ENCODE results near the gene XRCC4. TPM values are rescaled to one million over a fixed set of nuclear protein-coding genes. Genes with fewer than 3 reads are reported as not detected.

The XRCC4 gene
- total RNA-seq, 2 donors from 2014 or later = 10.6 to 17.3 TPM

GRCh38 chr5:83368319-83368718 lies 291.0 kb downstream of the XRCC4 start:
- Histone ChIP-seq H3K4me3 (ENCODE audit: low read length) (no peak overlapping the region), H3K4me1 (ENCODE audit: control insufficient read depth, insufficient read depth, low read length) (no peaks in the 10 kb centered on the region), H3K27ac (ENCODE audit: low read depth, low read length) (no peak overlapping the region), H3K27me3 (ENCODE audit: control insufficient read depth, insufficient read depth, low read length, poor library complexity, severe bottlenecking) (peaks cover 35% of the 10 kb centered on the region), H3K9me3 (ENCODE audit: control insufficient read depth, low read length) (peaks cover 6% of the 10 kb centered on the region), H3K36me3 (ENCODE audit: control insufficient read depth, insufficient read depth, low read length) (no peaks in the 10 kb centered on the region), H3K9ac (ENCODE audit: extremely low read depth, low read length, poor library complexity, severe bottlenecking) (no peak overlapping the region)
- WGBS, 2 experiments (ENCODE audit: insufficient coverage in 1 of 2, insufficient read length in 1 of 2) = 63 to 85% methylated on average over 2 to 5 of the region's 5 CpGs
- no peak overlapping the region for H3K4me3 Mint-ChIP-seq
- H3K4me1 Mint-ChIP-seq = peaks cover 25% of the 10 kb centered on the region
- H3K9me3 Mint-ChIP-seq = no peaks in the 10 kb centered on the region
- H3K36me3 Mint-ChIP-seq (ENCODE audit: low read depth) = no peaks in the 10 kb centered on the region
- no peak for DNase-seq
- peaks cover 33% of the 10 kb centered on the region for H3K27me3 Mint-ChIP-seq (ENCODE audit: insufficient read depth)
- no peak for TF ChIP-seq CTCF (conservative IDR thresholded peaks at IDR 0.05)
- H3K27ac Mint-ChIP-seq = no peak overlapping the region

- Mint-ChIP-seq H3K4me3 (no peak overlapping the region), H3K4me1 (peaks cover 28% of the 10 kb centered on the region), H3K36me3 (ENCODE audit: low read depth) (no peaks in the 10 kb centered on the region), H3K27ac (no peak overlapping the region), H3K27me3 (ENCODE audit: insufficient read depth) (peaks cover 30% of the 10 kb centered on the region), H3K9me3 (no peaks in the 10 kb centered on the region)
- Histone ChIP-seq H3K4me3 (ENCODE audit: low read length) (no peak overlapping the region), H3K4me1 (ENCODE audit: control insufficient read depth, insufficient read depth, low read length) (no peaks in the 10 kb centered on the region), H3K27me3 (ENCODE audit: control insufficient read depth, insufficient read depth, low read length, poor library complexity, severe bottlenecking) (peaks cover 38% of the 10 kb centered on the region), H3K27ac (ENCODE audit: low read depth, low read length) (no peak overlapping the region), H3K36me3 (ENCODE audit: control insufficient read depth, insufficient read depth, low read length) (no peaks in the 10 kb centered on the region), H3K9ac (ENCODE audit: extremely low read depth, low read length, poor library complexity, severe bottlenecking) (no peak overlapping the region), H3K9me3 (ENCODE audit: control insufficient read depth, low read length) (peaks cover 6% of the 10 kb centered on the region)
- TF ChIP-seq CTCF (conservative IDR thresholded peaks at IDR 0.05) = no peak
- no peak for DNase-seq
- WGBS, 2 experiments (ENCODE audit: insufficient coverage in 1 of 2, insufficient read length in 1 of 2) = 96% methylated on average over 3 of the region's 3 CpGs; no CpG with 5 or more reads in 1 of the 2 experiments
Measured at GRCh38 chr5:83368835-83369234, 291.5 kb downstream of the XRCC4 start.

- H3K9me3 Mint-ChIP-seq = no peaks in the 10 kb centered on the region
- Histone ChIP-seq H3K27me3 (ENCODE audit: control insufficient read depth, insufficient read depth, low read length, poor library complexity, severe bottlenecking) (peaks cover 48% of the 10 kb centered on the region), H3K9me3 (ENCODE audit: control insufficient read depth, low read length) (peaks cover 4% of the 10 kb centered on the region), H3K36me3 (ENCODE audit: control insufficient read depth, insufficient read depth, low read length) (no peaks in the 10 kb centered on the region), H3K27ac (ENCODE audit: low read depth, low read length) (no peak overlapping the region), H3K4me1 (ENCODE audit: control insufficient read depth, insufficient read depth, low read length) (peaks cover 4% of the 10 kb centered on the region), H3K9ac (ENCODE audit: extremely low read depth, low read length, poor library complexity, severe bottlenecking) (no peak overlapping the region), H3K4me3 (ENCODE audit: low read length) (no peak overlapping the region)
- H3K4me1 Mint-ChIP-seq = peaks cover 35% of the 10 kb centered on the region
- no peak overlapping the region for H3K27ac Mint-ChIP-seq
- 18% methylated on average over 1 of the region's 1 CpG; no CpG with 5 or more reads in 1 of the 2 experiments for WGBS, 2 experiments (ENCODE audit: insufficient coverage in 1 of 2, insufficient read length in 1 of 2)
- H3K27me3 Mint-ChIP-seq (ENCODE audit: insufficient read depth) = peaks cover 37% of the 10 kb centered on the region
- no peaks in the 10 kb centered on the region for H3K36me3 Mint-ChIP-seq (ENCODE audit: low read depth)
- no peak overlapping the region for H3K4me3 Mint-ChIP-seq
- no peak for DNase-seq
- TF ChIP-seq CTCF (conservative IDR thresholded peaks at IDR 0.05) = no peak
Measured at GRCh38 chr5:83370957-83371356, 293.6 kb downstream of the XRCC4 start.

Data from endodermal cell (in vitro differentiated cells).